Limb (tissue), 2 donors: ENCODE data around the gene FGF13.

Experiments used
- DNase-seq, 2 donors: peaks; one replicate each; pipeline ENCODE4 v3.0.0-alpha.2; 2016; ENCODE audit errors: extremely low spot score in 2 of 2

FGF13 gene

DNA sequence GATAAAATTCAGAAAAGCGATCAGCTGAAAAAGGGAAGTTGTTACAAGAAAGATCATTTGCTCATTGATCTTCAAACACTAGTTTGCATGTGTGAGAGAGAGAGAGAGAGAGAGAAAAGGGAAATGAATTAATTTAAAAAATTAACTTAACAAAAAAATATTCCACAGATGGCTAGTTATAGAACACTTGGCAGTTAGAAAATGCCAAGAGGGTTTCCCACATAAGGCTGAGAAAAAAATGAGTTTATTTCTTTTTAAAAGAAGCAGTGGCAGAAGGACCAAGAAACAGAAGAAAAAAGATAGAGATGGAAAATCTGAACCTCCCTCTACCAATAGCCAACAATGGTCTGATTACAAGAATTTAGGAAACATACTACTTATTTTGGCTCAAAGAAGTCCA lies 47.1 kb downstream of the FGF13 start:
- no peak for DNase-seq

DNA sequence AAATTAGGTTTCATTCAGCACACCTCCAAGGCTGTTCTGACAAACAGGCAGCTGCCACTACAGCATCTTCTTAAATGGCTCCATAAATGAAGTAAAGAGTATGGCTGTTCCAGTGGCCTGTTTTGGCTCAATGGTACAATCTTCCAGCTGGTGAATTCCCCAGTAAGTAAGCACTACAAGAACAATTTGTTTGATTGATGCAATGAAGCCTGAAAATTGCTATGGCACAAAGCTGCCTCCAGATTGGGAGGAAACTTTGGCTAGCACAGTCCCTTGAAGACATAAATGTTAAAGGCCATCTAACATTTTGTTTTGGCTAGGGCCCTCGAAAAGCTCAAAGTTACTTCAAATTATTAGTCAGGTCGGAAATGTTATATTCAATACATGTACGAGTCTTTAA lies 47.5 kb downstream of the FGF13 start:
- no peak for DNase-seq

DNA sequence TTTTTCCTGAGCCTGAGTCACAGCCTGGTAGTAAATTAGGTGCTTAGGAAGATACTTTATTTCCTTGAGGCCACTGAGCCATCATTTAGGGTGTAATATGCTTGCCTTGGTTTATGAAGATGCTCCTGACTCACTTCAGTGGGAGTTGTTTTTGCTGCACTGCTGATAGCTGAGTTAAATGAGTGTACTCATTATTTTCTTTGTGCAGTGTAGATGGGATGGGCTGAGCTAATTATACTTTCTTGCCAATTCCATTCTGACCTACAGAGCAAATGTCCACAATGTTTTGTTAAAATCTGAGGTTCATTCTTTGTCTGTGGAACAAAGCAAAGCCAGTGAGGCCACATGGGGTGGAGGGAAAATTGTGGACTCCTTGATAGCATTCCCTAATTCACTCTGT lies 60.0 kb downstream of the FGF13 start:
- no peak for DNase-seq

DNA sequence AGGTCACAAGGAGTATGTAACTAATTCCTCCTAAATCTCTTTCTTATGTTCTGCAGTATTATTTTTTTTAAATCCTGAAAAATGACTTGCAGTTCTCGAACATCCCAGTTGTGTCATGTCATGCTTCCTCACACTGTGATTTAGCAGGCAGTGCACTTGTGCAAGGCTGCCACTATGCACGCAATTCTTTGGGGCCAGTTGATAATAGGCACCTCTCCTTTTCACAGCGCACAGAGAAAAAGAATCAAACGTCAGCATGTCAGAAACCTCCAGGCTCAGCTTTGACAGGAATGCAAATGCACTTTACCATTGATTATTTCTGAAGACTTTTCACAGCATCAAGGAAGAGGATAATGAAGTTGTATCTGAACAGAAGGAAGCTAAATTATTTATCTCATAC lies 62.9 kb downstream of the FGF13 start:
- DNase-seq = no peak

DNA sequence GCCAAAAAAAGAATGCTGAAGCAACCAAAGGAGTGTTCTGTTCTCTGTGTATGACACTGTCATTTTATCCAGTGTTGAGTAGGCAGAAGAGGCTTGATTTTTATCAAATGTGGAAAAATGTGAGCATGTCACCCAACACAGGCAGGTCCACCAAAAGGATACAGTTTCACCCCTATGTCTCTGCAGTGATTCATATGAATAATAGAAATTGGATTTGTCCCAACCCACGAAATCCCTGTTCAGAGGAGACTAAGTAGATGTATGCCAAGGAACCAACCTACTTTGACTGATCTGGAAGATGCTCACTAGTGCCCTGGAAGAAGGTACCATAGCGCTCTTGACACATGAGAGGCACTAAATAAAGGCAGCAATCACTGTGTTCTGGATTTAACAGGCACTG lies 72.5 kb downstream of the FGF13 start:
- DNase-seq = no peak
